ENCODE data around the gene NECAB3.

GRCh38 chr20:33703498-33704137 lies 29.4 kb upstream of the NECAB3 start:
- no peak for TF ChIP-seq CTCF (IDR thresholded peaks at IDR 0.05)
- no peak for TF ChIP-seq POLR2AphosphoS5 (IDR thresholded peaks at IDR 0.05)
- TF ChIP-seq POLR2A (IDR thresholded peaks at IDR 0.05): no peak
